Neuron (in vitro differentiated cells): ENCODE results near the gene CNN3.

Source experiments
- H2AFZ ChIP-seq: one replicate; pipeline ENCODE4 v1.6.1; 2013; ENCODE audit warnings: low read depth, mild to moderate bottlenecking, inconsistent platforms, low read length, moderate library complexity
- H3K27me3 ChIP-seq: one replicate; pipeline ENCODE4 v1.6.1; 2013; ENCODE audit warnings: low read length; ENCODE audit not compliant: insufficient read depth
- H3K36me3 ChIP-seq: one replicate; pipeline ENCODE4 v1.6.1; 2013; ENCODE audit warnings: low read length; ENCODE audit not compliant: insufficient read depth
- H3K4me1 ChIP-seq: one replicate; pipeline ENCODE4 v1.6.1; 2013; ENCODE audit warnings: low read length; ENCODE audit not compliant: insufficient read depth
- H3K4me3 ChIP-seq: 2 replicates; pipeline ENCODE4 v1.5.1; 2013; ENCODE audit warnings: mild to moderate bottlenecking, low read length, moderate library complexity
- H3K9me3 ChIP-seq: one replicate; pipeline ENCODE4 v1.6.1; 2013; ENCODE audit warnings: low read length

Gene CNN3

GRCh38 chr1:94925561-94926125 lies 1.3 kb downstream of the CNN3 start:
- no peaks in the 10 kb centered on the region for H3K27me3 ChIP-seq
- no peak overlapping the region for H2AFZ ChIP-seq
- peaks cover 24% of the 10 kb centered on the region for H3K36me3 ChIP-seq
- peak overlapping the region; percentile 99 for H3K4me3 ChIP-seq
- H3K4me1 ChIP-seq: peaks cover 50% of the 10 kb centered on the region
- no peaks in the 10 kb centered on the region for H3K9me3 ChIP-seq

GRCh38 chr1:94925004-94925403 lies 1.9 kb downstream of the CNN3 start:
- no peak overlapping the region for H2AFZ ChIP-seq
- peak overlapping the region; percentile 99 for H3K4me3 ChIP-seq
- peaks cover 47% of the 10 kb centered on the region for H3K4me1 ChIP-seq
- H3K36me3 ChIP-seq: peaks cover 24% of the 10 kb centered on the region
- no peaks in the 10 kb centered on the region for H3K9me3 ChIP-seq
- H3K27me3 ChIP-seq: no peaks in the 10 kb centered on the region

- H3K4me1 ChIP-seq: peaks cover 26% of the 10 kb centered on the region
Observed at GRCh38 chr1:94922761-94923331, 4.1 kb downstream of the CNN3 start.

GRCh38 chr1:94921977-94922376 lies 4.9 kb downstream of the CNN3 start:
- Histone ChIP-seq H3K4me1 (peaks cover 24% of the 10 kb centered on the region), H3K27me3 (no peaks in the 10 kb centered on the region), H3K9me3 (no peaks in the 10 kb centered on the region), H2AFZ (no peak overlapping the region), H3K4me3 (no peak overlapping the region), H3K36me3 (peaks cover 38% of the 10 kb centered on the region)

More at GRCh38 chr1:94922761-94923331, 4.1 kb downstream of the CNN3 start:
- H3K27me3 ChIP-seq: no peaks in the 10 kb centered on the region
- no peaks in the 10 kb centered on the region for H3K9me3 ChIP-seq
- peaks cover 34% of the 10 kb centered on the region for H3K36me3 ChIP-seq
- peak overlapping the region; percentile 5 for H3K4me3 ChIP-seq
- no peak overlapping the region for H2AFZ ChIP-seq

- no peak overlapping the region for H3K4me3 ChIP-seq
- peaks cover 54% of the 10 kb centered on the region for H3K36me3 ChIP-seq
- H3K27me3 ChIP-seq: no peaks in the 10 kb centered on the region
- no peak overlapping the region for H2AFZ ChIP-seq
- H3K4me1 ChIP-seq: peaks cover 24% of the 10 kb centered on the region
- peaks cover 8% of the 10 kb centered on the region for H3K9me3 ChIP-seq
Observed at GRCh38 chr1:94920061-94920460, 6.8 kb downstream of the CNN3 start.

GRCh38 chr1:94919241-94920030 lies 7.5 kb downstream of the CNN3 start:
- Histone ChIP-seq H3K4me1 (peaks cover 18% of the 10 kb centered on the region), H3K9me3 (peaks cover 9% of the 10 kb centered on the region), H3K27me3 (no peaks in the 10 kb centered on the region), H2AFZ (no peak overlapping the region), H3K4me3 (no peak overlapping the region), H3K36me3 (peaks cover 55% of the 10 kb centered on the region)

GRCh38 chr1:94917251-94917650 lies 9.7 kb downstream of the CNN3 start:
- Histone ChIP-seq H3K27me3 (no peaks in the 10 kb centered on the region), H3K9me3 (peaks cover 9% of the 10 kb centered on the region), H3K36me3 (peaks cover 55% of the 10 kb centered on the region)

GRCh38 chr1:94912263-94913184 lies 14.4 kb downstream of the CNN3 start:
- Histone ChIP-seq H3K9me3 (peaks cover 15% of the 10 kb centered on the region), H3K27me3 (no peaks in the 10 kb centered on the region), H3K4me1 (no peaks in the 10 kb centered on the region), H3K36me3 (peaks cover 67% of the 10 kb centered on the region), H2AFZ (no peak overlapping the region), H3K4me3 (no peak overlapping the region)

More at GRCh38 chr1:94917251-94917650, 9.7 kb downstream of the CNN3 start:
- H3K4me3 ChIP-seq: no peak overlapping the region
- no peaks in the 10 kb centered on the region for H3K4me1 ChIP-seq
- H2AFZ ChIP-seq: no peak overlapping the region

- H3K4me3 ChIP-seq: no peak overlapping the region
- H3K36me3 ChIP-seq: peaks cover 64% of the 10 kb centered on the region
- H3K4me1 ChIP-seq: no peaks in the 10 kb centered on the region
- H2AFZ ChIP-seq: no peak overlapping the region
- peaks cover 6% of the 10 kb centered on the region for H3K9me3 ChIP-seq
- H3K27me3 ChIP-seq: no peaks in the 10 kb centered on the region
Observed at GRCh38 chr1:94909486-94909885, 17.4 kb downstream of the CNN3 start.

GRCh38 chr1:94908965-94909364 lies 17.9 kb downstream of the CNN3 start:
- no peak overlapping the region for H2AFZ ChIP-seq
- peaks cover 6% of the 10 kb centered on the region for H3K9me3 ChIP-seq
- H3K27me3 ChIP-seq: no peaks in the 10 kb centered on the region
- H3K4me1 ChIP-seq: no peaks in the 10 kb centered on the region
- no peak overlapping the region for H3K4me3 ChIP-seq
- peaks cover 66% of the 10 kb centered on the region for H3K36me3 ChIP-seq

GRCh38 chr1:94908190-94908589 lies 18.7 kb downstream of the CNN3 start:
- H3K4me3 ChIP-seq: no peak overlapping the region
- H3K9me3 ChIP-seq: peaks cover 6% of the 10 kb centered on the region
- peaks cover 66% of the 10 kb centered on the region for H3K36me3 ChIP-seq

GRCh38 chr1:94907136-94907535 lies 19.8 kb downstream of the CNN3 start:
- H3K36me3 ChIP-seq: peaks cover 69% of the 10 kb centered on the region
- H3K9me3 ChIP-seq: peaks cover 6% of the 10 kb centered on the region
- no peak overlapping the region for H3K4me3 ChIP-seq
- H3K4me1 ChIP-seq: no peaks in the 10 kb centered on the region
- H3K27me3 ChIP-seq: no peaks in the 10 kb centered on the region
- no peak overlapping the region for H2AFZ ChIP-seq

More at GRCh38 chr1:94908190-94908589, 18.7 kb downstream of the CNN3 start:
- H3K27me3 ChIP-seq: no peaks in the 10 kb centered on the region
- H3K4me1 ChIP-seq: no peaks in the 10 kb centered on the region
- H2AFZ ChIP-seq: no peak overlapping the region
